Upper lobe of right lung (tissue), 1 donor: ENCODE results near the gene SCGB1A1. TPM values are rescaled to one million over a fixed set of nuclear protein-coding genes. Genes with fewer than 3 reads are reported as not detected.

Experiments
- ATAC-seq: fragments of 200-7000 bp; cut with Tn5 transposase; one replicate; pipeline ENCODE4 v1.9.1; 2020; ENCODE audit warnings: mild to moderate bottlenecking, moderate library complexity
- DNase-seq: peaks from one replicate; pipeline ENCODE4 v3.0.0-alpha.2; 2020
- H3K27ac ChIP-seq: fragments of 200-600 bp; one replicate; pipeline ENCODE4 v1.8.0; 2022
- H3K27me3 ChIP-seq: fragments of 200-600 bp; one replicate; pipeline ENCODE4 v1.8.0; 2022; ENCODE audit warnings: mild to moderate bottlenecking
- H3K36me3 ChIP-seq: fragments of 200-600 bp; one replicate; pipeline ENCODE4 v1.8.0; 2022
- H3K4me1 ChIP-seq: fragments of 200-600 bp; one replicate; pipeline ENCODE4 v1.8.0; 2022
- H3K4me3 ChIP-seq: fragments of 200-600 bp; one replicate; pipeline ENCODE4 v1.8.0; 2022; ENCODE audit warnings: mild to moderate bottlenecking
- H3K9me3 ChIP-seq: fragments of 200-600 bp; one replicate; pipeline ENCODE4 v1.8.0; 2022
- CTCF ChIP-seq: fragments of 200-600 bp; IDR thresholded peaks from one replicate; pipeline ENCODE4 v1.8.0; 2022; ENCODE audit warnings: antibody characterized with exemption
- intact Hi-C: fragments of 100-400 bp; cut with DNase I; formaldehyde crosslinking; loops from one replicate; pipeline ENCODE4 v1.11.0; 2022
- total RNA-seq: library from RNA; stranded (reverse); fragmentation: NEBNext Ultra II Directional; extraction: Animal tissue kit (Norgen Biotek cat#: 25700); gene quantifications from one replicate; pipeline ENCODE4 v1.2.1, GENCODE V29; 2021
- donor health status: DM: no; HTN: yes; CAD: no; lungs with severe emphysema.

SCGB1A1 gene
- total RNA-seq, 1 donor from 2014 or later: 5.4 TPM

- no peaks in the 10 kb centered on the region for H3K27me3 ChIP-seq
- no peak for TF ChIP-seq CTCF
- intact Hi-C loops: loop anchor here (10.0 kb wide), 1 partner anchor 107 kb away; no protein-coding TSS in a partner anchor
- H3K4me1 ChIP-seq: peaks cover 13% of the 10 kb centered on the region
- ATAC-seq (no peak), DNase-seq (no peak)
- H3K4me3 ChIP-seq: no peak overlapping the region
- no peaks in the 10 kb centered on the region for H3K36me3 ChIP-seq
- peak overlapping the region; percentile 47 for H3K27ac ChIP-seq
- no peaks in the 10 kb centered on the region for H3K9me3 ChIP-seq
Observed at GRCh38 chr11:62427630-62428233, 8.9 kb downstream of the SCGB1A1 start.

- no peak for TF ChIP-seq CTCF
- no peak for ATAC-seq
- Histone ChIP-seq H3K4me1 (peaks cover 22% of the 10 kb centered on the region), H3K36me3 (no peaks in the 10 kb centered on the region), H3K9me3 (no peaks in the 10 kb centered on the region), H3K27ac (no peak overlapping the region), H3K4me3 (no peak overlapping the region), H3K27me3 (no peaks in the 10 kb centered on the region)
- DNase-seq: no peak
- intact Hi-C loops: loop anchor here (10.0 kb wide), 1 partner anchor 106 kb away; no protein-coding TSS in a partner anchor
Observed at GRCh38 chr11:62428871-62429560, 10.2 kb downstream of the SCGB1A1 start.

GRCh38 chr11:62430425-62430824, 11.6 kb downstream of the SCGB1A1 start:
- H3K4me1 ChIP-seq: peaks cover 23% of the 10 kb centered on the region
- H3K27me3 ChIP-seq: no peaks in the 10 kb centered on the region
- ATAC-seq (no peak), DNase-seq (no peak)
- TF ChIP-seq CTCF: no peak
- intact Hi-C loops: loop anchor here (10.0 kb wide), 1 partner anchor 54 kb away; no protein-coding TSS in a partner anchor
- H3K36me3 ChIP-seq: no peaks in the 10 kb centered on the region
- H3K4me3 ChIP-seq: no peak overlapping the region
- H3K27ac ChIP-seq: no peak overlapping the region
- H3K9me3 ChIP-seq: no peaks in the 10 kb centered on the region

GRCh38 chr11:62431171-62431901, 12.5 kb downstream of the SCGB1A1 start:
- DNase-seq (no peak), ATAC-seq (no peak)
- no peak overlapping the region for H3K4me3 ChIP-seq
- no peaks in the 10 kb centered on the region for H3K36me3 ChIP-seq
- TF ChIP-seq CTCF: no peak
- intact Hi-C loops: loop anchor here (10.0 kb wide), 1 partner anchor 53 kb away; no protein-coding TSS in a partner anchor
- no peaks in the 10 kb centered on the region for H3K27me3 ChIP-seq
- no peaks in the 10 kb centered on the region for H3K9me3 ChIP-seq
- peaks cover 32% of the 10 kb centered on the region for H3K4me1 ChIP-seq
- no peak overlapping the region for H3K27ac ChIP-seq

GRCh38 chr11:62432695-62433094, 13.9 kb downstream of the SCGB1A1 start:
- H3K27ac ChIP-seq: no peak overlapping the region
- no peaks in the 10 kb centered on the region for H3K27me3 ChIP-seq
- intact Hi-C loops: loop anchor here (10.0 kb wide), 1 partner anchor 52 kb away; no protein-coding TSS in a partner anchor
- H3K36me3 ChIP-seq: no peaks in the 10 kb centered on the region
- ATAC-seq (no peak), DNase-seq (no peak)
- H3K9me3 ChIP-seq: no peaks in the 10 kb centered on the region
- H3K4me1 ChIP-seq: peaks cover 32% of the 10 kb centered on the region
- no peak for TF ChIP-seq CTCF
- no peak overlapping the region for H3K4me3 ChIP-seq
